Measurements from ENCODE around the gene ALMS1. TPM values are rescaled to one million over a fixed set of nuclear protein-coding genes. Genes with fewer than 3 reads are reported as not detected.

ALMS1 gene
- total and polyA plus RNA-seq, 2 of the 4 experiments (the other 2 are of a cell fraction): 20.8 to 52.8 TPM

DNA sequence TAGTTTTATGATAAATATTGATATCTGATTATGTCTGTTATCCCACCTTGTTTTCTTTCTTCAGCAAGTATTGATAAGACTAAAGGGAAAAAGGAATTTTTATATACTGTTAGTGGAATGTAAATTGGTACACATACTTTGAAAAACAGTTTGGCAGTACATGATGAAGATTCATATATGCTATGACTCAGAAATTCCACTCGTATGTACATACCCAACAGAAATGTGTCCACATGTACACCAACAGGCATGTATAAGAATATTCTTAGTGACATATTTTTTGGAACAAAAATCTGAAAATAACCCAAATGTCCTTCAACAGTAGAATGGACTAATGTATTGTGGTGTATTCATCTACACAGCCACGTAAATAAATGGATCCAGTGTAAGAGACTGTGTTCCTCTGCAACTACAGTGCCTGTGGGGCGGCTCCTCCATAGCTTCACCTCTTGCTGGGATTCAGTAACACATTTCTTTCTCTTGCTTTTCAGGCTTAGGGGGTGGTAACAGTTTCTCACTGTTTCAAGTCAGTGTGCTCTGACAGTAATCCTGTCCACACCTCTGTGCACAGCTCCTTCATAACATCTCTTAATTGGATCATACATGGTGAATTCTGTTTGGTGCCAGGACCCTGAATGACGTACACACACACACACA, 35.5 kb upstream of the ALMS1 start:
- no peak overlapping the region for H3K4ac ChIP-seq (ENCODE audit: low read depth, low read length)
- H2AK9ac ChIP-seq (replicated peaks; ENCODE audit: low read depth, low read length, poor library complexity): no peak overlapping the region
- H3K27ac ChIP-seq (ENCODE audit: insufficient read depth, low read length): no peak overlapping the region
- H2AFZ ChIP-seq (replicated peaks; ENCODE audit: low read length, poor library complexity): no peak overlapping the region
- no peaks in the 10 kb centered on the region for H3K9me3 ChIP-seq (ENCODE audit: control insufficient read depth, insufficient read depth, low read length)
- dilution Hi-C loops (cut with HindIII; ENCODE audit: low sequenced_read_pairs, unreplicated experiment) (no loop called here), in situ Hi-C loops (cut with MboI; ENCODE audit: low sequenced_read_pairs) (no loop called here), intact Hi-C loops (cut with micrococcal nuclease) (no loop called here)
- TF ChIP-seq CEBPB (IDR thresholded peaks at IDR 0.05; ENCODE audit: low read depth, low read length): no peak
- no peak for TF ChIP-seq FOS (IDR thresholded peaks at IDR 0.05; ENCODE audit: low read depth, low read length)
- TF ChIP-seq MAFK (IDR thresholded peaks at IDR 0.05; ENCODE audit: low read depth, low read length): no peak
- TF ChIP-seq, protein P1, sequence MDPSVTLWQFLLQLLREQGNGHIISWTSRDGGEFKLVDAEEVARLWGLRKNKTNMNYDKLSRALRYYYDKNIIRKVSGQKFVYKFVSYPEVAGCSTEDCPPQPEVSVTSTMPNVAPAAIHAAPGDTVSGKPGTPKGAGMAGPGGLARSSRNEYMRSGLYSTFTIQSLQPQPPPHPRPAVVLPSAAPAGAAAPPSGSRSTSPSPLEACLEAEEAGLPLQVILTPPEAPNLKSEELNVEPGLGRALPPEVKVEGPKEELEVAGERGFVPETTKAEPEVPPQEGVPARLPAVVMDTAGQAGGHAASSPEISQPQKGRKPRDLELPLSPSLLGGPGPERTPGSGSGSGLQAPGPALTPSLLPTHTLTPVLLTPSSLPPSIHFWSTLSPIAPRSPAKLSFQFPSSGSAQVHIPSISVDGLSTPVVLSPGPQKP (IDR thresholded peaks at IDR 0.05; ENCODE audit: borderline replicate concordance, low read depth, low read length): no peak
- no peak for TF ChIP-seq RFX5 (IDR thresholded peaks at IDR 0.05; ENCODE audit: low read depth, low read length)
- TF ChIP-seq MAZ (IDR thresholded peaks at IDR 0.05; ENCODE audit: borderline replicate concordance, low read depth, low read length): no peak
- no peak for TF ChIP-seq RAD21 (IDR thresholded peaks at IDR 0.05; ENCODE audit: low read length)
- TF ChIP-seq RCOR1 (IDR thresholded peaks at IDR 0.05; ENCODE audit: insufficient replicate concordance, low read length): no peak
- TF ChIP-seq CHD1 (IDR thresholded peaks at IDR 0.05; ENCODE audit: low read depth, low read length): no peak
- no peak overlapping the region for H3K4me3 ChIP-seq (ENCODE audit: insufficient read depth, low read depth, low read length)
- no peak overlapping the region for H2AK5ac ChIP-seq (ENCODE audit: low read depth, low read length)
- H2BK5ac ChIP-seq (ENCODE audit: low read depth, low read length, poor library complexity, severe bottlenecking): no peak overlapping the region
- H3K9ac ChIP-seq (ENCODE audit: low read depth, low read length): no peak overlapping the region
- no peak overlapping the region for H4K91ac ChIP-seq (ENCODE audit: insufficient read depth, low read depth, low read length)
- CTCF ChIA-PET: no interaction called here
- H3K4me1 ChIP-seq (ENCODE audit: control insufficient read depth, insufficient read depth, low read length): no peaks in the 10 kb centered on the region
- no peaks in the 10 kb centered on the region for H3K9me1 ChIP-seq (ENCODE audit: insufficient read depth, low read length)
- H3K14ac ChIP-seq (replicated peaks; ENCODE audit: low read depth, low read length): no peak overlapping the region
- H3K23ac ChIP-seq (ENCODE audit: low read depth, low read length): no peak overlapping the region
- DNase-seq (no peak), ATAC-seq (ENCODE audit: low read depth) (no peak)
- no peak overlapping the region for H3K4me2 ChIP-seq (ENCODE audit: low read depth, low read length)
- no peak overlapping the region for H4K8ac ChIP-seq (ENCODE audit: low read depth in 2 of 2, low read length in 2 of 2)
- H4K5ac ChIP-seq (ENCODE audit: low read depth, low read length): no peak overlapping the region
- no TSS peak for BruUV-seq (replicated peaks)
- no peak overlapping the region for H2BK20ac ChIP-seq (ENCODE audit: low read depth, low read length)
- H4K20me1 ChIP-seq (ENCODE audit: insufficient read depth, low read length): no peaks in the 10 kb centered on the region
- no peak overlapping the region for H2BK15ac ChIP-seq (ENCODE audit: low read depth, low read length)
- no peak overlapping the region for H2BK120ac ChIP-seq (ENCODE audit: low read depth, low read length)
- H3K18ac ChIP-seq (ENCODE audit: low read depth, low read length): no peak overlapping the region
- H3K36me3 ChIP-seq (ENCODE audit: control insufficient read depth, insufficient read depth, low read length): no peaks in the 10 kb centered on the region
- POLR2A ChIA-PET (ENCODE audit: unreplicated experiment): no interaction called here
- H3K79me1 ChIP-seq (ENCODE audit: low read depth in 1 of 2, low read length in 2 of 2): no peaks in the 10 kb centered on the region
- no peak overlapping the region for H3K56ac ChIP-seq (ENCODE audit: extremely low read depth, insufficient read depth, low read length)
- no CpG with 5 or more reads among the region's 4 CpGs for WGBS, 2 experiments (ENCODE audit: extremely low coverage in 2 of 2, insufficient read length in 1 of 2)
- peaks cover 4% of the 10 kb centered on the region for H3K27me3 ChIP-seq (ENCODE audit: control insufficient read depth, insufficient read depth, low read length)

Data from IMR-90 (cell line).